A673 (cell line): Measurements from ENCODE around the gene RASSF7.

Experiments
- CTCF ChIP-seq: fragments of 300-800, 200-600 bp; sonication (generic); conservative IDR thresholded peaks from 2 replicates; pipeline ENCODE4 v1.5.1; 2017; ENCODE audit warnings: low read depth, mild to moderate bottlenecking, antibody characterized with exemption, low read length, moderate library complexity, mixed read lengths
- EZH2 ChIP-seq: fragments of 200-600 bp; sonication (generic); IDR thresholded peaks from 2 replicates; pipeline ENCODE4 v1.6.1; 2017; ENCODE audit warnings: borderline replicate concordance, low read depth, mild to moderate bottlenecking, mixed read lengths, antibody characterized with exemption, low read length; ENCODE audit not compliant: poor library complexity, severe bottlenecking

- TF ChIP-seq EZH2 (no peak), CTCF (no peak)
Observed at GRCh38 chr11:586376-587316, 25.9 kb downstream of the RASSF7 start.
